ENCODE measurements around the gene RRP8.

The RRP8 gene

DNA sequence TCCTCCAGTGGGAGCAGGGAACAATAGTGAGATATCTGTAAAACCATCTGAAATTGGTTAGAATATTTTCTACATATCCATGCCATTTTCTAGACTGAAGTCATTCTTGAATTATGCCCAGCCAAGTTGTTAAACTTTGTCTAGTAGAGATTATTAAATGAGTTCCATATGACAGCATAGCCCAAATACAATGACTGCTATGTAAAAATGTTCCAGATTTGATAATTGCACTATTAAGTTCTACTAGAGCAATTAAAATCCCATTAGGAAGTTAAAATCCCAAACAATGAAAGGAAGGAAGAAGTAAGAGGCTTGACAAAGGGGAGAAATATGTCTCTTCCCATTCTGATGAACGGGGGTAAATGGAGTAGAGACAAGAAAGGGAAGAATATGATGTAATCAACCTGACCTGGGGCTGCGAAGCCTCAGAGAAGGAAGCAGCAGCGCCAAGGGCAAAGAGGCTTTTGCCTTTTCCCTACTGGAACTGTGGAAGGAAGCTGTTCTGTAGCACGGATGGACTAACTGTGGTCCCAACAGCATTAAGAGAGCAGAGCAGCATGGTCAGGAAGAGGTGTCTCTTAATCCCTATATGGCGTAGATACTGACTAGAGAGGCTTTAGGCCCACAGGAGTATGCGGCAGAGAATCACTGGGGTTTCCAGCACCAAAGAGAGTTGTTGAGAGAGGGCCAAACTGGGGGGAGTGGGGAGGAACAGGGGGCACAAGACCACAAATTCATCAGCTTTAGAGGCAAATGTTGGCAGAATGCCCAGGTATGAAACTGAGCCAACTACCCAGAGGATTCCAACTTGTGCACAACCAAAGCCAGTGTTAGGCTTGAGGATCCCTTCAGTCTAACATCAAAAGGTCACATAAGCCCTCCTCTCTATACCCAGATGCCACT lies 26.7 kb downstream of the RRP8 start:
- Histone ChIP-seq H3K4me3 (no peak overlapping the region), H3K27ac (peak overlapping the region in 16 of 21 experiments; percentile 5 to 72 (median 36))

GRCh38 chr11:6574816-6575715 lies 28.4 kb downstream of the RRP8 start:
- Histone ChIP-seq H3K4me3 (no peak overlapping the region), H3K27ac (peak overlapping the region in 1 of 21 experiments; percentile 10)

GRCh38 chr11:6572215-6572614 lies 31.2 kb downstream of the RRP8 start:
- no peak overlapping the region for H3K27ac ChIP-seq

DNA sequence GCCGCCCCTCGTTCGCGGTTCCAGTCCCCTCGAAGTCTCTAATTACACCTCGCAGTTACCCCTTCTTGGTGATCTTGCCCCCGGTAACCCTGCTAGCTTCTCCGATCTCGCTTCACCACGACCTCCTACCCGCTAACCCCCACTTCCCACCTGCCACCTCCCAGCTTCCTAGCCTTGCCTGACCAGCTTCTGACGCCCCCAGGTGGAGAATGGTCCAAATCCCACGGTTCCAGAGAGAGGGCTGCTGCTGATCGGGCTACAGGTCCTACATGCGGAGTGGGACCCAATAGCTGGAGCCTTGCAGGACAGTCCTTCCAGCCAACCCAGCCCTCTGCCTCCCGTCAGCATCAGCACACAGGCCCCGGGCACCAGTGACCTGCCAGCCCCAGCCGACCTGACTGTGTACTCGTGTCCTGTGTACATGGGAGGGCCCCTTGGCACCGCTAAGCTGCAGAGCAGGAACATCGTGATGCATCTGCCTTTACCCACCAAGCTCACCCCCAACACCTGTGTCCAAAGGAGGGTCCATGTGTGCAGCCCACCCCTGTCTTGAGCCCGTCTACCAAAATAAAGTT lies 31.9 kb downstream of the RRP8 start:
- H3K4me3 ChIP-seq = no peak overlapping the region
- H3K27ac ChIP-seq = no peak overlapping the region

More at GRCh38 chr11:6572215-6572614, 31.2 kb downstream of the RRP8 start:
- H3K4me3 ChIP-seq = no peak overlapping the region

DNA sequence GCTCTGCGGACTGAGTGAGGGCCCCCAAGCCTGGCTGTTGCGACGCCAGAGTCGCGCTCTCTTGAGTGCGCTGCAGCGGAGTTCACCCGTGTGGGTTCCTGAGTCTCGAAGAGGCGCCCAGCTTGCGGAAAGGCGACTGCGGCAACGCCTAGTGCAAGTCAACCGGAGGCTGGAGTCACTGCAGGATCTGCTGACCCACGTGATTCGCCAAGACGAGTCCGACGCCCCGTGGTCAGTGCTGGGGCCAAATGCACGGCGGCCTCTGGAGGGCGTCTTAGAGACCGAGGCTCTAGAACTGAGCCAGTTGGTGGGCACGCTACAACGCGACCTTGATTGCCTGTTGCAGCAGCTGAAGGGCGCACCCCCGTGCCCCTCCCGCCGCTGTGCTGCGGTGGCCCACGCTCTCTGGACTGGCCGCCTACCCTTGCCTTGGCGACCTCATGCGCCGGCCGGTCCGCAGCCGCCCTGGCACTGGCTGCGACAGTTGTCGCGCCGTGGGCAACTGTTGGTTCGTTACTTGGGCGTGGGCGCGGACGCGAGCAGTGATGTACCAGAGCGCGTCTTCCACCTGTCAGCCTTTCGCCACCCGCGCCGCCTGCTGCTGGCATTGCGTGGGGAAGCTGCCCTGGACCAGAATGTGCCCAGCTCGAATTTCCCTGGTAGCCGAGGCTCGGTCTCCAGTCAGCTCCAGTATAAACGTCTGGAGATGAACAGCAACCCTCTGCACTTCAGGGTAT lies 32.6 kb downstream of the RRP8 start:
- H3K27ac ChIP-seq = no peak overlapping the region
- no peak overlapping the region for H3K4me3 ChIP-seq

DNA sequence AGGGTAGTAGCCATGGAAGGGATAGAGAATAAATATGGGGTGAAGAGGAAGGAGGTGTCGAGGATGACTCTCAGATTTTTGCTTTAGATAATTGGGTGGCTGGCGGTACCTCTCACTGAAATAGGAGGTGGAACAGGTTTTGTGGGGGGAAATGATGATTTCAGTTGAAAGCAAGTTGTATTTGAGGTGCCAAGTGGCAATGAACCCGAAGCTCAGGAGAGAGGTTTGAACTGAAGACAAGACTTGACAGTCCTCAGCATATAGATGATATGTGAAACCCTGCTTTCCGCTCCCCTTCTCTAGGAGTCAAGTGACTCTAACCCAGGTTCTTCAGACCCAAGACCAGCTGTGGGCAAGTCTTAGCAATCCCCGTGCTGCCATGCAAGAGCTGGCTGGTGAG lies 33.7 kb downstream of the RRP8 start:
- H3K27ac ChIP-seq = no peak overlapping the region
- H3K4me3 ChIP-seq = no peak overlapping the region

- H3K4me3 ChIP-seq = no peak overlapping the region
- peak overlapping the region in 1 of 21 experiments; percentile 7 for H3K27ac ChIP-seq
These were observed 35.1 kb downstream of the RRP8 start for GRCh38 chr11:6568191-6568918.

DNA sequence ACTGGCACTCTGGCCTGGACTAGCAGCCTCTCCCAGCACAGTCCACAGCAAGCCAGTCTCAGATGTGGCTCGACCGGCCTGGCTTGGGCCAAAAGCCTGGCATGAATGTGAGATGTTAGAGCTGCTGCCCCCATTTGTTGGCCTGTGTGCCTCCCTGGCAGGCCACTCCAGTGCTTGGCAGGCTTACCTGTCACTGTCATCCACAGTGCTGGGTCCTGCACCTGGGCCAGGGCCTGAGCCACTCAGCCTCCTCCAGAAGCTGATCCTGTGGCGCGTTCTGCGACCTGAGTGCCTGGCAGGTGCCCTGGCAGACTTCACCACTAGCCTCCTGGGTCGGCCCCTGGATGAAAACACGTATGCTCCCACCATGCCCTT lies 36.1 kb downstream of the RRP8 start:
- Histone ChIP-seq H3K4me3 (no peak overlapping the region), H3K27ac (no peak overlapping the region)

DNA sequence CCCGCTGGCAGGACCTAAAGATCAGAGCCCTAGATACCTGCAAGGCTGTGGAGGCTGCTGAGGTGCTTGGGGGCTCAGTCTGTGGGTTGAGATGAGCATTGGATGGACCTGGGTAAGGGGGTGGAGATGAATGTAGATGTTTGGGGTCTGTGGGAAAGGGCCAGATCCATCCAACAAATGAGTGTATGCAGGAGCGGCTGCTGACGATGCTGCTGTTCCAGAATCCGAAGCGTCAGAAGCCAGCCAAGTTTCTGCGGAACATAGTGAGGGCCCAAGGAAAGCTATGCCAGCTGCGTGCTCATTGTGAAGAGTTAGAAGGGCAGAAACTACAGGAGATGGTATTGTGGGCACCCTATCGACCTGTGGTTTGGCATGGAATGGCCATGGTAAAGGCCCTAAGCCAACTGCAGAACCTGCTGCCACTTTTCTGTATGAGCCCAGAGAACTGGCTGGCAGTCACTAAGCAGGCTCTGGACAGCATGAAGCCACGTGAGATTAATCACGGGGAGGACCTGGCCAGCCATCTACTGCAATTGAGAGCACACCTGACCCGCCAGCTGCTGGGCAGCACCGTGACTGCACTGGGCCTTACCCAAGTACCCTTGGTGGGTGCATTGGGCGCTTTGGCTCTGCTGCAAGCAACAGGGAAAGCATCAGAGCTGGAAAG lies 36.6 kb downstream of the RRP8 start:
- Histone ChIP-seq H3K4me3 (no peak overlapping the region), H3K27ac (no peak overlapping the region)

DNA sequence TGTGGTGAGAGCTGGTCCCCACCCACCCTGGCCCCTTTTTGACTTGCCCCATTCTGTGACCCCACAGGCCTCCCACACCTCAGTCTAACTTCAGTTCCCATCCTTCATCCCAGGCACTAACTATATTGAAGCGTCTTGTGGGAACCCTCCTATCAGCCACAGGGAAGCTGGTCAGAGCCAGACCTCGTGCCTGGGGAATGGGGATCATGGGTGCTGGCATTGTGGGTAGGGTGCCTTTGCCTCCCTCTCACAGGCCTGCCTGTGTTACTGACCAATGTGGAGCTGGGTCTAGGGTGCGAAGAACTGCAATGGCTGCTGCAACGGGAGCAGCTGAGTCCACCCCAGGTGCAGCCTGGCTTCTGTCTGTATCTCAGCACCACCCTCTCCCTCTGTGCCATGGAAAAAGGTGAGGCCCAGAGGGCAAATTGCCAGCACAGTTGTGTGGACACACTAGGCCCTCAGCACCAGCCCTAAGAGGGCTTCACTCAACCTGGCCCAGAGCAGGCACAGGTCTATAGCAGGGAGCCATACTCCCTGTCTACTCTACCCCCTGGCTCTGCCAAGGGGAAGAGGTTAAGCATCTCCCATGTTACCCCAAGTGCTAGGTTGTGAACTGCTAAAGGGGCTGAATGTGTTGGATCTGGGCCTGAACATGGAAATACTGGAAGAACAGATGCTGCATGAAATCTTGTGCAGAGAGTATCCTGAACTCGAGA lies 37.3 kb downstream of the RRP8 start:
- Histone ChIP-seq H3K27ac (no peak overlapping the region), H3K4me3 (no peak overlapping the region)

GRCh38 chr11:6565325-6565724 lies 38.1 kb downstream of the RRP8 start:
- Histone ChIP-seq H3K4me3 (no peak overlapping the region), H3K27ac (no peak overlapping the region)

GRCh38 chr11:6563667-6564066 lies 39.7 kb downstream of the RRP8 start:
- H3K27ac ChIP-seq = no peak overlapping the region

GRCh38 chr11:6563121-6563619 lies 40.2 kb downstream of the RRP8 start:
- H3K27ac ChIP-seq = no peak overlapping the region

More at GRCh38 chr11:6563667-6564066, 39.7 kb downstream of the RRP8 start:
- no peak overlapping the region for H3K4me3 ChIP-seq

GRCh38 chr11:6561288-6561687 lies 42.1 kb downstream of the RRP8 start:
- H3K4me3 ChIP-seq = no peak overlapping the region
- H3K27ac ChIP-seq = no peak overlapping the region

More at GRCh38 chr11:6563121-6563619, 40.2 kb downstream of the RRP8 start:
- no peak overlapping the region for H3K4me3 ChIP-seq

DNA sequence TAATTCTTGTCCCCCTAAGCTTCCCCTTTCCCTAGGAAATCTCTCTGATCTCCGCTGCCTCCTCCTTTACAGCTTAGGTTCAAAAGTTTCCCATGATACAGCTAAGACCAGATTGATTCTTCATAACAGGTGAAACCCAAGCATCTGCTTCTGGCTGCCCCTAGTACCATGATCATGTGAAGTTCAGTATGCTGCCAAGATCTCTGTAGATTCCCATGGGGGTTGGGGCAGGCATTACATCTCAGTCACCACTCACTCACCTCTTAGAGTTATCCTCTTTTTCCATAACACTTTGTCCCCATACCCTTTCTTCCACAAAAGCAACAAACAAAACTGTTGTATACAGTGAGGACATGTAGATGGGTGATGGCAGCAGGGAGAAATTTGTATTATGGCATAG lies 44.0 kb downstream of the RRP8 start:
- H3K27ac ChIP-seq = no peak overlapping the region

GRCh38 chr11:6557761-6558674 lies 45.4 kb downstream of the RRP8 start:
- Histone ChIP-seq H3K4me3 (no peak overlapping the region), H3K27ac (no peak overlapping the region)

More for the DNA sequence above, 44.0 kb downstream of the RRP8 start:
- H3K4me3 ChIP-seq = no peak overlapping the region

- Histone ChIP-seq H3K27ac (no peak overlapping the region), H3K4me3 (no peak overlapping the region)
These were observed 46.4 kb downstream of the RRP8 start for GRCh38 chr11:6557063-6557462.

All from skin epidermis (tissue), 12 donors.